GM12872 (cell line): ENCODE results near the gene ESPN.

ENCODE experiments used
- CTCF ChIP-seq: IDR thresholded peaks from 3 replicates; pipeline ENCODE4 v1.5.1; 2011; ENCODE audit warnings: low read depth, mild to moderate bottlenecking, low read length, moderate library complexity; ENCODE audit not compliant: insufficient read depth

ESPN gene

GRCh38 chr1:6473974-6474814 is 49.6 kb downstream of the ESPN start:
- TF ChIP-seq CTCF: no peak

DNA sequence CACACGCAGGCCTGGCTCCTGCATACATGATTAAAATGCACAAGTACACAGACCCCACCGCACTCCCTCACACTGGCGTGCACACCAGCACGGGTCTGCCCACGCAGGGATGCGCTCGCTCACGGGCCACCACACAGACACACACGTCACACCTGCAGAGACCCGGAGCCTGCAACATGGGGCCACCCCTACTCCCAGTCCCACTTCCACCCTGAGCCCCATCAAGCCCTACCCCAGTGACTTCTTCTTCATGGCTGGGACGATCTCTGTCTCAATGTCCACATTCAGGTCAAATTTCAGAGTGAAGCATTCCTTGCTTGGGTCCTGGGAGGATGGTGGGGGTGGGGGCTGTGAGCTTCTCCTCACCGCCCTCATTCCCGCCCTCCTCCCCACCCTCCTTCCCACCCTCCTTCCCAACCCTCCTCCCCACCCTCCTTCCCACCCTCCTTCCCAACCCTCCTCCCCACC is 50.3 kb downstream of the ESPN start:
- TF ChIP-seq CTCF: no peak

- TF ChIP-seq CTCF: peak; percentile 99
These were observed 51.0 kb downstream of the ESPN start for GRCh38 chr1:6475381-6476133.

- TF ChIP-seq CTCF: no peak
These were observed 51.9 kb downstream of the ESPN start for GRCh38 chr1:6476483-6476882.

GRCh38 chr1:6477039-6477820 is 52.7 kb downstream of the ESPN start:
- no peak for TF ChIP-seq CTCF

GRCh38 chr1:6481820-6482219 is 57.2 kb downstream of the ESPN start:
- TF ChIP-seq CTCF: no peak
